GM18505 (cell line): ENCODE data around the gene EPPIN.

Experiments
- ATAC-seq: cut with Tn5 transposase; IDR thresholded peaks from one replicate; pipeline ENCODE4 v1.9.1; 2021; ENCODE audit not compliant: unreplicated experiment
- POLR2A ChIP-seq: IDR thresholded peaks from 4 replicates; pipeline ENCODE4 v1.6.1; 2011; ENCODE audit warnings: borderline replicate concordance; ENCODE audit not compliant: insufficient read depth, insufficient read length; ENCODE audit errors: extremely low read depth

The EPPIN gene

DNA sequence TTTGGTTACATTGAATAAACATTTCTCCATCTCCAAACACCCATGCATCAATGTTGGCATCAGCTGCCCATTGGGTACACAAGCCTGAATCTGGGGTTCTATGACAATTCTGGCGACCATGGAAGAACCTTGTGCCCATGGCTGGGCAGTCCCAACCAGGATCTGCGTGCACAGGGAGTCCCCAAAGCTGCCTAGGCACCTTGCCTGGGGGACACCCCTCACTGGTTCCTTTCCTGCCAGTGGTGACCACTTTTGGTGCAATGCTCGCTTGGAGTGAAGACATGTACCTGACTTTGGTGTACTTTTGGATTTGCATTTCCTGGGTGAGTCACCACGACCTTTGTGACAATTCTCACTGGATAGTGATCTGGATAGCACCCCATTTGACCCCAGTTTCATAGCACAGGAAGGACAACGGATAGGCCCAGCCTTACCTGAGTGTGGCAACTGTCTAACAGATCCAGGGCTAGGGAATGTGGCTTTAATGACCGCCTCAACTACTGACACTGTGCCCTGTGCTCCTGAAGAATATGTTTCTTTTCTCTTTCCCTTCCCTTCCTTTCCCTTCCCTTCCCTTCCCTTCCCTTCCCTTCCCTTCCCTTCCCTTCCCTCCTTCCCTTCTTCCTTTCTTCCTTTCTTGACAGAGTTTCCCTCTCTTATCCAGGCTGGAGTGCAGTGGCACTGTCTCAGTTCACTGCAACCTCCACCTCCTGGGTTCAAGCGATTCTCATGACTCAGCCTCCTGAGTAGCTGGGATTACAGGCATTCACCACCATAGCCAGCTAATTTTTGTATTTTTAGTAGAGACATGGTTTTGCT, 38.9 kb downstream of the EPPIN start:
- no peak for TF ChIP-seq POLR2A
- no peak for ATAC-seq

DNA sequence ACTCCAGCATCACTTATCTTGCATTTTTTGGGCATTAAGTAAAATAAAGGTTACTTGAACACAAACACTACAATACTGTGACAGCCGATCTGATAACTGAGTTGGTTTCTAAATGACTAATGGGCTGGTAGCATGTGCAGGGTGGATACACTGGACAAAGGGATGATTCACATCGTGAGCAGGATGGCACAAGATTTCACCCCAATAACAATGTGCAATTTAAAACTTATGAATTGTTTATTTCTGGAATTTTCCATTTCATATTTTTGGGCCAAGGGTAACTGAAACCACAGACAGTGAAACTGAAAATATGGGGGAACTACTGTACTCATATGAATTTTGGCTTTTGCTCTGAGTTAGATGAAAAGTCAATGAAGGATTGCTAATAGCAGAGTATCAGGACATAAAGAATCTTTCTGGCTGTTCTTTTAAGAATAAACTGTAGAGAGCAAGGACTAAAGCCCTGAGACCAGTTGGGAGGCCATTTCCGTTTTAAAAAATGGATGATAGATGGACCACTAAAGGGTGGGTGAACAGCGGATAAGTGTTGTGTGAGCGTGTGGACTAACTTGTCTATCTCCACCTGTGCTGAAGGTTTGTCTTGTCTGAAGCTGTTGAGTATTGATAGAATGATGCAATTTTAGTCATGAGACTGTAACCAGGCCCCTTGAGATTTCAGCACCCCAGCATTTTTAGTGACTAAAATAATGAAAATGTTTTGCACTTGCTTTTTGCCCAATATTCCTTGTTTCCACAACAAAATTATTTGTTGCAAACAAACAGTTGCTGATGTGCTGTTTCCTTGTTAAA, 40.0 kb downstream of the EPPIN start:
- ATAC-seq: no peak
- no peak for TF ChIP-seq POLR2A

DNA sequence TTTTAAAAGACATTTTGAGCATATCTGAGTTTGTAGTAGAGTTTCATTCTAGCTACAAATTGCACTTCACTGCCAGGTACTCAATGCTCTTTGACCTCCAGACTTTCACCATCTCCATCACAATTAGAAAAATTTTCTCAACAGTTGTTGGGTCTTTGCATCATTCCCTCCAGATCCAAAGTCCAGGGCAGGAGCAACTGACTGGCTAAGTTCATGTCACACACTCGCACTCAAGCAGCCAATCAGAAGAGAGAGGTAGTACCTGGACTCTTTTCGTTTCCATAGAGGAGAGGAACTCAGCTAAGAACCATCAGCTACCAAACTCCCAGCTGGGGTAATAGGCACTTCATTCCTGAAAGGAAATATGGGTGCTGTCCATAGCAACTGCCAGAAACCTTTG, 40.8 kb downstream of the EPPIN start:
- TF ChIP-seq POLR2A: no peak
- ATAC-seq: no peak

DNA sequence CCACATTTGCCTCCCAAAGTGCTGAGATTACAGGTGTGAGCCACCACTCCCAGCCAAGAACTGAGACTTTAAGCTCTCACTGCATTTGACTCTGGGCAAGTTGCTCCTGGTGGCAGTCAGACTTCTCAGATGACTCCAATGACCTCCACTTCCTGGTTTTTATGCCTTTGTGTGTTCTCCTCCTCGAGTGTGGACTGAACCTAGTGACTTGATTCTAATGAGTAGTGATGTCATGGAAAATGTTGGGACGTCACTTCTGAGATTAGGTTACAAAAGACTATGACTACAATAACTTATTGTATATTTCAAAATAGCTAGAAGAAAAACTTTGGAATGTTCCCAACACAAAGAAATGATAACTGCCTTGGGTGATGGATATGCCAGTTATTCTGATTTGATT, 43.8 kb downstream of the EPPIN start:
- no peak for ATAC-seq
- no peak for TF ChIP-seq POLR2A

DNA sequence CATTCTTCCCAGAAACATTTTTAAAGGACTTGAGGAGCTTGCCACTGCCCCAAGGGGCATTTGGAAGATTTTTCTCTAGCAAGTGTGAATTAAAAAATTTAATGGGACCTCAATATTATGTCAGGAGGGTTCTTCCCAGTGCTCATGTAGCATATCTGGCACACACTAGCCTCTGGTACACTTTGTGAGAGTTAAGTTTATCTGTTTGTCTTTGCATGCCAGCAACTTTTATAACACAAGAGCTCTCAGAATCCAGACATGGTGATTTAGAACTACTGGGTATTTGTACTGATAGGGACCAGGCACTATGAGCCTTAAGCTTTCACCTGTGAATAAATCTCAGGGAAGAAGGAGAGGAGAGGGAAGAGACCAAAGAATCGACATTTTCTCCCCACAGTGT, 44.6 kb downstream of the EPPIN start:
- TF ChIP-seq POLR2A: no peak
- ATAC-seq: no peak

DNA sequence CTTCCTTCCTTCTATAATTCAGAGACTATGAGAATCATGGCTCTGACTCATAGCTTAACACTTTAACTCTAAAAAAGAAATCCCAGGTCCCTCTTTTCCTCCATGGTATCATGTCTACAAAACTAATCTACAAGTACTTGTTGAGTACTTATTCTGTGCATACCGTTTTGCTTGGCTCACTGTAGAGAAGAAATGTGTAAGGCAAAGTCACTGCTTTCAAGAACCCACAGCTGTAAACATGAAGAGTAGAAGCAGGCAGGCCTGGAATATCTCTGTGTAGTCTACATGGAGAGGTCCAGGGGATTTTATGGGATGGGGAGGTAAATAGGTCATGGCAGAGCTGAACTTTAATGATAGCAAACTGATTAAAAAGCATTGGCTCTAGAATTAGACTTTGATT, 45.6 kb downstream of the EPPIN start:
- ATAC-seq: no peak
- TF ChIP-seq POLR2A: no peak

DNA sequence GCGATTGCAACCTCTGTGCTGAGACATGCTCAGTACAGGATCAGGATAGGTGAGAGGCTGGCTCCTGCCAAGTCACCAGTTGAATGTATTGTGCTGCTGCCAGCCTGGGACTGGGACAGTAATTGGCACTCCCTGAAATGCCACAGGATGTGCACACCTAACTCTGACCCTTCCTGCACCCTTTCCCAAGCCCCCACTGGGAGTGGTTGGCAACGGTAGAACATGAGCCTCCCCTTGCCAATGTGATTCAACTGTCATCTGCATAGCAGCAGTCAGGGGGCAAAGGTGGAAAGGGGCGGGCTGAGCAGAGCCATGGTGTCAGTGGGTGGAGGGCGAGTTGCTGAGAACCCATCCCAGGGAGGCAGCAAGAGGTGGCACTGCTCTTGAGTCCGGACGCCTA, 47.2 kb downstream of the EPPIN start:
- no peak for TF ChIP-seq POLR2A
- ATAC-seq: no peak

DNA sequence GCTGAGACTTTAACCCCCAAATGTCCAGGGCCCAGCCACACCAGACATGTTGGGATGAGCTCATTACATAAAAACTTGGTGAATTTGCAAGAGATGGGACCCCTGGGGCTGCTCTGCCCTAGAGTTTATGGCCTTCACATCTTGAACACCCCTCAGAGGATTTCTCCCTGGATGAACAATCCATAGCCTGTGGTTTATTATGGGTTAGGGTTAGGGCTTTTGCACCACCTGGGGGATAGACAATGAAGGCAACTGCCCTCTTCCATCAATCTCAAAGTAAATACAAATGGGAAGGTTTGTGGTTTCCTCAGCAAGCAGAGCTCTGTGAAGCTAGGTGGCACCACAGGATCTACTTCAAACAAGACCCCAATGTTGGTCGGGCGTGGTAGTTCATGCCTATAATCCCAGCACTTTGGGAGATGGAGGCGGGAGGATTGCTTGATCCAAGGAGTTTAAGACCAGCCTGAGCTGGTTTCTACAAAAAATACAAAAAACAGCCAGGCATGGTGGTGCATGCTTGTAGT, 49.2 kb downstream of the EPPIN start:
- ATAC-seq: no peak
- TF ChIP-seq POLR2A: no peak

DNA sequence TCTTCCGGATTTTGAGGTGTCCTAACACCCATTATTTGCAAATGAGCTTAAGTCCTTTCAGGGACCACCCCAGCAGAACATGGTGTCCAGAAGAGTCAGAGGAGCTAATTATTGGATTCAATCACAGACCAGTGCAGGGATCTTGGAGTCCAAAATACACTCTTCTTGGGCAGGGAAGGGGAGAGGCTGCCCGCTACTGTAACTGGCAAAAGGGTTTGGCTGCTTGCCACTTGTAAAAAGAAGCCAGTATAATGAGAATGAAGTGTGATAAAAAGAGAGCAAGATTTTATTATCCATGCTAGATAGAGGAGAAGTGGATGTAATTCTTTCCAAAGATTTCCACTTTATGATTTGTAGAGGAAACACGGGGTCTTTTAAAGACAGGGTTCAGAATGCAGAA, 51.0 kb downstream of the EPPIN start:
- TF ChIP-seq POLR2A: no peak
- ATAC-seq: no peak

DNA sequence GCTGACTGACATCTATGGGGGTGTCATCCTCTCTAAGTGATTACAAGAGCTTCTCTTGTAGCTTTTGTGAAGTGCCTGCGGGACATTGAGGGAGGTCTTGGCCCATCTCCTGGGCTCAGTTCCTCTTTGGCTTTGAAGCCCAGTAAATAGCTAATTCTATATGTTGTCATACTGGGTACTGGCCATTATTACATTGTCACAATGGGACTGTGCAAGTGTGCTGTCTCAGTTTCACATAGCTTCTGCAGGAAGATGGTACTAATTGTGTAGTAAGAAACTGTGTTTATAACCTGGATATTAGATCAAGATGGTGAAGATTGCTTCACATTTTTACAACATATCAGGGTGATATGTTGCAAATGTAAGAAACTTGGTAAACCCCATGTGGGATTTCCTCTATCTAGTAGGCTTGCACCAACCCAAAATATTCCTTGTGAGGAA, 51.7 kb downstream of the EPPIN start:
- ATAC-seq: no peak
- no peak for TF ChIP-seq POLR2A
